Ascending aorta (tissue), 2 donors: ENCODE results near the gene RUBCNL. TPM values are rescaled to one million over a fixed set of nuclear protein-coding genes. Genes with fewer than 3 reads are reported as not detected.
A peak's percentile ranks its signal among the peaks of the same experiment; 100 is the strongest.
"Not testable (repeated sequence)": the region's sequence is repeated elsewhere in the genome, so short reads cannot be mapped to it uniquely, and the experiment has no call there.

ENCODE experiments used
- DNase-seq, 2 donors: peaks; one replicate each; pipeline ENCODE4 v3.0.0-alpha.2; 2019; ENCODE audit warnings: low spot score in 2 of 2
- H3K27ac ChIP-seq, 2 donors: fragments of 200-600 bp; sonication (generic); one replicate each; pipeline ENCODE4 v1.5.1; 2016 to 2017; ENCODE audit warnings: mild to moderate bottlenecking in 1 of 2
- H3K27me3 ChIP-seq: fragments of 200-600 bp; sonication (generic); one replicate; pipeline ENCODE4 v1.5.1; 2017
- H3K36me3 ChIP-seq, 2 donors: fragments of 200-600 bp; sonication (generic); one replicate each; pipeline ENCODE4 v1.5.1; 2016
- H3K4me1 ChIP-seq, 2 donors: fragments of 200-600 bp; sonication (generic); one replicate each; pipeline ENCODE4 v1.5.1; 2016 to 2017; ENCODE audit warnings: mild to moderate bottlenecking in 1 of 2
- H3K4me3 ChIP-seq, 2 donors: fragments of 200-600 bp; sonication (generic); one replicate each; pipeline ENCODE4 v1.5.1; 2016 to 2017; ENCODE audit warnings: mild to moderate bottlenecking in 1 of 2
- H3K9me3 ChIP-seq, 2 donors: fragments of 200-600 bp; sonication (generic); one replicate each; pipeline ENCODE4 v1.5.1; 2016
- intact Hi-C: fragments of 100-400 bp; cut with DNase I; formaldehyde crosslinking; loops from one replicate; pipeline ENCODE4 v1.15.1; 2023
- total RNA-seq: library from RNA; depleted of rRNA; stranded (reverse); fragments of >200 nt; gene quantifications from one replicate; pipeline ENCODE4 v1.1.0, GENCODE V29; 2016
- TF ChIP-seq, protein P1 (sequence below), 3 experiments: fragments of 200-600 bp in 2 of 3; fragments of 450-650 bp in 1 of 3; sonication (generic) in 2 of 3; IDR thresholded peaks; one replicate each; pipeline ENCODE4 v1.5.1; 2016 to 2019; ENCODE audit warnings: antibody characterized with exemption in 3 of 3, mild to moderate bottlenecking in 1 of 3, moderate library complexity in 1 of 3

RUBCNL gene, protein sequence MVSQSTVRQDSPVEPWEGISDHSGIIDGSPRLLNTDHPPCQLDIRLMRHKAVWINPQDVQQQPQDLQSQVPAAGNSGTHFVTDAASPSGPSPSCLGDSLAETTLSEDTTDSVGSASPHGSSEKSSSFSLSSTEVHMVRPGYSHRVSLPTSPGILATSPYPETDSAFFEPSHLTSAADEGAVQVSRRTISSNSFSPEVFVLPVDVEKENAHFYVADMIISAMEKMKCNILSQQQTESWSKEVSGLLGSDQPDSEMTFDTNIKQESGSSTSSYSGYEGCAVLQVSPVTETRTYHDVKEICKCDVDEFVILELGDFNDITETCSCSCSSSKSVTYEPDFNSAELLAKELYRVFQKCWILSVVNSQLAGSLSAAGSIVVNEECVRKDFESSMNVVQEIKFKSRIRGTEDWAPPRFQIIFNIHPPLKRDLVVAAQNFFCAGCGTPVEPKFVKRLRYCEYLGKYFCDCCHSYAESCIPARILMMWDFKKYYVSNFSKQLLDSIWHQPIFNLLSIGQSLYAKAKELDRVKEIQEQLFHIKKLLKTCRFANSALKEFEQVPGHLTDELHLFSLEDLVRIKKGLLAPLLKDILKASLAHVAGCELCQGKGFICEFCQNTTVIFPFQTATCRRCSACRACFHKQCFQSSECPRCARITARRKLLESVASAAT
- total RNA-seq: 2.4 TPM

DNA sequence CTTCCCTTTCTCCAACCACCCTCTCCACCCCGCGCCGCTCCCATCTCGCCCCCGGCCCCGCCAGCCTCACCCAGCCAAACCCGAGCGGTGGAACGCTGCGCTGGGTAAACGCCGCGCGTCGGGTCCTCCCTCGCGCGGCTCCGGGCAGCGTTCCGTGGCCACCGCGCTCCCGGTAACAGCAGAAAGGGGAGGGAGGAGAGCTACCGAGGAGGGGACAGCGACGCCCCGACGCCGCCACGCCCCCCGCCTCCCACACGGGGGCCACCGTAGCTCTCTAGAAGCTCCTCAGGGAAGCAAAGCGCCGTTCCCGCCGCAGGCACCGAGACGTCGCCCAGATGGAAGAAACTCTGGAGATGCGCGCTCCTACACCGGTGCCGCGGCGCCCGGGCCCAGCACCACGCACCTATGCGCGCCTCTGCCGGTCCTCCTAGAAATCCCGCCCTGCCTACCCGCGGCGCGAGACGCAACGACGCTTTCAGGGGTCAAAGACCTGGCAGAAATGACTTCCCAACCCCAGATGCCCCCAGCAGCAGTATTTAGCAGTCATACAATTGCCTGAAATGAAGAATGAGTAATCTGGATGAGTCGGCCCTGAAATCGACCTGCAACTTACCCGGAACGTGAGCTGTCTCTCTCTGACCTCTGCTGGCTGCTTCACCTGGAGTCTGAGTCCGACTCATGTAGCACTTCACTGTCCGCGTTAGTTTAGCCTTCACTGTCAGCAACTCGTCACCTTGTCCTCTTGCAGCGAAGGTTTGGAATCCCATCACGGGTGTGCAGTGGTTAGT lies at the start of gene RUBCNL:
Gene RUBCNL, minus strand, starts transcription at position 189 of the 788 bp plus-strand sequence. CDS start 14,777 bp downstream, outside the sequence.
- H3K4me1 ChIP-seq: peaks cover 2 to 3% of the 10 kb centered on the region in 2 donors
- TF ChIP-seq, protein P1, sequence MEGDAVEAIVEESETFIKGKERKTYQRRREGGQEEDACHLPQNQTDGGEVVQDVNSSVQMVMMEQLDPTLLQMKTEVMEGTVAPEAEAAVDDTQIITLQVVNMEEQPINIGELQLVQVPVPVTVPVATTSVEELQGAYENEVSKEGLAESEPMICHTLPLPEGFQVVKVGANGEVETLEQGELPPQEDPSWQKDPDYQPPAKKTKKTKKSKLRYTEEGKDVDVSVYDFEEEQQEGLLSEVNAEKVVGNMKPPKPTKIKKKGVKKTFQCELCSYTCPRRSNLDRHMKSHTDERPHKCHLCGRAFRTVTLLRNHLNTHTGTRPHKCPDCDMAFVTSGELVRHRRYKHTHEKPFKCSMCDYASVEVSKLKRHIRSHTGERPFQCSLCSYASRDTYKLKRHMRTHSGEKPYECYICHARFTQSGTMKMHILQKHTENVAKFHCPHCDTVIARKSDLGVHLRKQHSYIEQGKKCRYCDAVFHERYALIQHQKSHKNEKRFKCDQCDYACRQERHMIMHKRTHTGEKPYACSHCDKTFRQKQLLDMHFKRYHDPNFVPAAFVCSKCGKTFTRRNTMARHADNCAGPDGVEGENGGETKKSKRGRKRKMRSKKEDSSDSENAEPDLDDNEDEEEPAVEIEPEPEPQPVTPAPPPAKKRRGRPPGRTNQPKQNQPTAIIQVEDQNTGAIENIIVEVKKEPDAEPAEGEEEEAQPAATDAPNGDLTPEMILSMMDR (IDR thresholded peaks at IDR 0.05): no peak
- no peak within 1 kb of the TSS for H3K27ac ChIP-seq
- H3K27me3 ChIP-seq: no peaks in the 10 kb centered on the region
- intact Hi-C loops: no loop called here
- H3K36me3 ChIP-seq: no peaks in the 10 kb centered on the region
- DNase-seq: no peak
- H3K4me3 ChIP-seq: peak within 1 kb of the TSS; percentile 49 to 73
- no peaks in the 10 kb centered on the region for H3K9me3 ChIP-seq

DNA sequence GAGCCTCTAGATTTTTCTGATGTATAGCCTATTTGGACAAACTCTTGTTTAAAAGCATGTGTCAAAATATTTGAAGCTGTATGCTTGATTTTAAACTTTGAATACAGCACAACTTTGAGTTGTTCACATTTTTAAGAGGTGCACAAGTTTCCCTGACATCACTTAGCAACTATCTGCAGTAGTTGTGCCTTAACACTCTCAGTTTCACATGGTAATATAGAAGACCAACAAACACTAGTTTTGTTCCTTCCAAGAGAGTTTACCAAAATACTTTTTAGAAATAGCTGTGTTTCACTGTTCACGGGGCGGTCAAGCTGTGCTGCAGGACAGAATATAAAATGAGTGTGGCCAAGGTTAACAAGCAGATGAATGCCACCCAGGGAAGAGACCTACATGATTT lies 42.5 kb upstream of the RUBCNL start:
- intact Hi-C loops, H3K9me3 ChIP-seq, H3K27ac ChIP-seq, H3K27me3 ChIP-seq, H3K4me3 ChIP-seq, H3K36me3 ChIP-seq, H3K4me1 ChIP-seq, DNase-seq: not testable (repeated sequence)

DNA sequence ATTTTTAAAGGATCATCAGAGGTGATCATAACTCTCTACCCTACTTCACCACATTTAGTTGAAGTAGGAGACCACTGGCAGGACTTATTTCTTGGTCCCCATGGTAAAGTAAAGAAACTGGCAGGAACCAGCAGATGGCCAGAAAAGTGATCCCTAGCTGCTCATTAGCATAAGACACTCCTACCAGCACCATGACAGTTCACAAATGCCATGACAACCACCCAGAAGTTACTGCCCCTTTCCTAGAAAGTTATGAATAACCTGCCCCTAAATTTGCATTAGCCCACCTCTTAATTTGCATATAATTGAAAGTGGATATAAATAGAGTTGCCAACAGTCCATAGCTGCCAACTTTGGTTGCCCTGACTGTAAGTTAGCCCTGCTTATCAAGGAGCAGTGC lies 18.4 kb upstream of the RUBCNL start:
- TF ChIP-seq, protein P1 (IDR thresholded peaks at IDR 0.05): no peak
- H3K4me1 ChIP-seq: peaks cover 3 to 7% of the 10 kb centered on the region in 2 donors
- no peak overlapping the region for H3K4me3 ChIP-seq
- H3K36me3 ChIP-seq: no peaks in the 10 kb centered on the region
- no peak for DNase-seq
- no peaks in the 10 kb centered on the region for H3K27me3 ChIP-seq
- no peaks in the 10 kb centered on the region for H3K9me3 ChIP-seq
- H3K27ac ChIP-seq: no peak overlapping the region
- intact Hi-C loops: no loop called here

DNA sequence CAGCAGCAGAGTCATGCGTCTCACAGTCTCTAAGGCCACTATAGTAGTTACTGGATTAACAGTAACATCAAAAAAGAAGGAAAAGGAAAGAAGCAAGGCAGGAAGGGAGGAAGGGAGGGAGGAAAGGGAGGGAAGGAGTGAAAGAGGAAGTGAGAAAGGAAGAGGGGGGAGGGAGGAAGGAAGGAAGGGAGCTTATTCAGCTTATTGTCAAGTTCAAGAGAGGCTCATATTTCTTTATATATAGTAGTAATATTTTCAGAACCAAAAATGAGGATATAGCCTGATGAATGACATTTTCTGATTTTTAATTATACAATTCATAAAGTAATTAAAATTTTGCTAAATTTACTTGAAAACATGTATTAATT lies 17.7 kb upstream of the RUBCNL start:
- Histone ChIP-seq H3K9me3 (no peaks in the 10 kb centered on the region), H3K4me3 (no peak overlapping the region), H3K4me1 (peaks cover 6 to 12% of the 10 kb centered on the region in 2 donors), H3K36me3 (no peaks in the 10 kb centered on the region), H3K27me3 (no peaks in the 10 kb centered on the region), H3K27ac (no peak overlapping the region)
- TF ChIP-seq, protein P1 (IDR thresholded peaks at IDR 0.05): no peak
- intact Hi-C loops: no loop called here
- no peak for DNase-seq

DNA sequence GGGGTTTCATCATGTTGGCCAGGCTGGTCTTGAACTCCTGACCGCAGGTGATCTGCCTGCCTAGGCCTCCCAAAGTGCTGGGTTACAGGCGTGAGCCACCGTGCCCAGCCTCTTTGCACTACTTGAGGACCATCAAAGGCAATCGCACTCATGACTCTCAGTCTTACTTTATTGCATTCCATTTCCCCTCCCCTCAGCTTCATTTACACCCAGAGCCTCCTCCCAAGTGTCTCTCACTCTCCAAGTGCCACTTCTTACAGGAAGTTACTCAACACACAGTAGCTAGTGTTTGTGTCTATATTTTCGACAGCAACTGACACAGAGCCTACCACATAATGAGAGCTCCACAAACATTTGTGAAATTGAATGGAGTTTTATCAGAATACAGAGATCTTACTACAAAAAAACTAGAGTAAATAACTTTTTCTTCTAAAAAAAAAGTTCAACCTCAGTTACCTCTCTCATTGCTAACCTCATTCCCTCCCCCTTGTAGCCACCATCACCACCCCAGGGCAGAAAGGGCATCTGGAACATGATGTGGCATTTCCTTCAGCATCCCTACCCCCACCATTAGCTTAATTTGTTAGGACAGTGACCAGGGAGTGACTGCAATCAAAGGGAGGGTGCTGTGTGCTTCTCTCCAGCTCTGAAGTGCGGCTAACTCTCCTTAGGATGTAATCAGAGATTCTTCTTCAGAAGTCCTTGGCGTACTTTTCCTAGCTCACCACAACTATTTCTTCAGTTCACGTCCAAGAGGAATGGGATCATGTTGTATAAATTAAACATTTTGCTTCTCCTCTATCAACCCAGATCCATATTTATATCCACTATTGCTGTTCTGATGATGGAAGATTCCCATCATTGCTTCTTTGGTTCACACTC lies 17.0 kb upstream of the RUBCNL start:
- Histone ChIP-seq H3K4me1 (peaks cover 6 to 12% of the 10 kb centered on the region in 2 donors), H3K4me3 (no peak overlapping the region), H3K27me3 (no peaks in the 10 kb centered on the region), H3K9me3 (no peaks in the 10 kb centered on the region), H3K27ac (no peak overlapping the region), H3K36me3 (no peaks in the 10 kb centered on the region)
- TF ChIP-seq, protein P1 (IDR thresholded peaks at IDR 0.05): no peak
- intact Hi-C loops: no loop called here
- no peak for DNase-seq
